NT2/D1 (cell line): ENCODE measurements around the gene AFF1.

Source experiments
- DNase-seq: peaks from one replicate; pipeline ENCODE4 v3.0.0-alpha.2; 2011; ENCODE audit warnings: low read depth, low spot score
- H3K27me3 ChIP-seq: 2 replicates; pipeline ENCODE4 v1.6.0; 2011; ENCODE audit warnings: mild to moderate bottlenecking; ENCODE audit not compliant: insufficient read length, insufficient read depth
- H3K36me3 ChIP-seq: 2 replicates; pipeline ENCODE4 v1.6.1; 2011; ENCODE audit warnings: mild to moderate bottlenecking, low read length, mixed read lengths; ENCODE audit not compliant: insufficient read depth, insufficient read length
- H3K4me1 ChIP-seq: 2 replicates; pipeline ENCODE4 v1.5.1; 2011; ENCODE audit not compliant: insufficient read depth, insufficient read length
- H3K4me3 ChIP-seq: 2 replicates; pipeline ENCODE4 v1.5.1; 2011; ENCODE audit warnings: low read depth; ENCODE audit not compliant: insufficient read length
- H3K9ac ChIP-seq: 2 replicates; pipeline ENCODE4 v1.6.0; 2011; ENCODE audit warnings: low read depth; ENCODE audit not compliant: insufficient read length
- H3K9me3 ChIP-seq: 2 replicates; pipeline ENCODE4 v1.5.1; 2011; ENCODE audit warnings: mild to moderate bottlenecking, low read length; ENCODE audit not compliant: insufficient read depth
- SUZ12 ChIP-seq: IDR thresholded peaks from 2 replicates; pipeline ENCODE4 v1.6.1; 2011; ENCODE audit not compliant: insufficient read length, insufficient read depth; ENCODE audit errors: extremely low read depth
- YY1 ChIP-seq: IDR thresholded peaks from 2 replicates; pipeline ENCODE4 v1.6.1; 2011; ENCODE audit not compliant: insufficient read length, insufficient read depth
- ZNF274 ChIP-seq: IDR thresholded peaks from 2 replicates; pipeline ENCODE4 v1.6.1; 2011; ENCODE audit warnings: mild to moderate bottlenecking, low read depth, low read length

The AFF1 gene

GRCh38 chr4:86938771-86939520 is 4.1 kb downstream of the AFF1 start:
- Histone ChIP-seq H3K4me3 (no peak overlapping the region), H3K36me3 (no peaks in the 10 kb centered on the region), H3K9ac (no peak overlapping the region), H3K9me3 (no peaks in the 10 kb centered on the region), H3K27me3 (no peaks in the 10 kb centered on the region), H3K4me1 (no peaks in the 10 kb centered on the region)
- TF ChIP-seq YY1 (no peak), ZNF274 (no peak), SUZ12 (no peak)
- DNase-seq, result no peak

GRCh38 chr4:86939729-86940575 is 5.1 kb downstream of the AFF1 start:
- H3K9ac ChIP-seq, result no peak overlapping the region
- no peaks in the 10 kb centered on the region for H3K36me3 ChIP-seq
- no peaks in the 10 kb centered on the region for H3K4me1 ChIP-seq
- H3K9me3 ChIP-seq, result no peaks in the 10 kb centered on the region
- H3K27me3 ChIP-seq, result no peaks in the 10 kb centered on the region
- no peak overlapping the region for H3K4me3 ChIP-seq
- no peak for DNase-seq
- TF ChIP-seq YY1, result no peak
- TF ChIP-seq SUZ12, result no peak
- TF ChIP-seq ZNF274, result no peak

GRCh38 chr4:86940920-86941460 is 6.2 kb downstream of the AFF1 start:
- TF ChIP-seq YY1 (no peak), ZNF274 (no peak), SUZ12 (no peak)
- Histone ChIP-seq H3K27me3 (no peaks in the 10 kb centered on the region), H3K9ac (no peak overlapping the region), H3K9me3 (no peaks in the 10 kb centered on the region), H3K4me1 (no peaks in the 10 kb centered on the region), H3K4me3 (no peak overlapping the region), H3K36me3 (no peaks in the 10 kb centered on the region)
- no peak for DNase-seq

- Histone ChIP-seq H3K4me3 (no peak overlapping the region), H3K4me1 (peaks cover 3% of the 10 kb centered on the region)
- DNase-seq, result no peak
Measured at GRCh38 chr4:86942185-86942666, 7.4 kb downstream of the AFF1 start.

GRCh38 chr4:86944964-86945781 is 10.4 kb downstream of the AFF1 start:
- Histone ChIP-seq H3K9ac (no peak overlapping the region), H3K9me3 (no peaks in the 10 kb centered on the region), H3K4me1 (peaks cover 3% of the 10 kb centered on the region), H3K27me3 (no peaks in the 10 kb centered on the region), H3K36me3 (peaks cover 5% of the 10 kb centered on the region), H3K4me3 (no peak overlapping the region)
- no peak for DNase-seq
- TF ChIP-seq YY1 (no peak), ZNF274 (no peak), SUZ12 (no peak)

More at GRCh38 chr4:86942185-86942666, 7.4 kb downstream of the AFF1 start:
- H3K9me3 ChIP-seq, result no peaks in the 10 kb centered on the region
- H3K27me3 ChIP-seq, result no peaks in the 10 kb centered on the region
- H3K36me3 ChIP-seq, result no peaks in the 10 kb centered on the region
- no peak for TF ChIP-seq SUZ12
- no peak for TF ChIP-seq YY1
- TF ChIP-seq ZNF274, result no peak
- H3K9ac ChIP-seq, result no peak overlapping the region

- TF ChIP-seq SUZ12 (no peak), ZNF274 (no peak), YY1 (no peak)
- Histone ChIP-seq H3K9me3 (no peaks in the 10 kb centered on the region), H3K4me1 (peaks cover 3% of the 10 kb centered on the region), H3K36me3 (peaks cover 14% of the 10 kb centered on the region), H3K9ac (no peak overlapping the region), H3K27me3 (no peaks in the 10 kb centered on the region), H3K4me3 (no peak overlapping the region)
- DNase-seq, result no peak
Measured at GRCh38 chr4:86946868-86947500, 12.2 kb downstream of the AFF1 start.
